ENCODE results near the gene MACROD2.

The MACROD2 gene

GRCh38 chr20:14064333-14064732 lies 69.0 kb downstream of the MACROD2 start:
- DNase-seq, result no peak

GRCh38 chr20:14064921-14065320 lies 69.6 kb downstream of the MACROD2 start:
- no peak for DNase-seq

DNA sequence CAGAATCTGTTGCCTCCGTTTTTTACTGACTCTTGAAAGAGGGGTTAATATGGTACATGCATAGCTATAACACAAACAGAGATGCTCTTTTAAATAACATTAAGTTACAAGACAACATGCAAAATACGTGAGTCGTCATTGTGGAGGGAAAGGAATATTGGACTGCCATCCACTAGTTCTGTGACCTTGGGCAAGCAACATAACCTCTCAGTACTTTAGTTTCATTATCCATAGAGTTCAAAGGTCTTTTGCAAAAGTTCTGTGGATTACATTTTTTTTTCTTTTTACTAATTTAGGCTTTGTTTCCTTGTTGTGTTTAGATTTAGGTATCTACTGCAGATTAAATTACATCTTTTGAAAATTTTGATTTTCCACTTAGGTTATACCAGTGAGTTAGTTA lies 70.5 kb downstream of the MACROD2 start:
- DNase-seq, result no peak

DNA sequence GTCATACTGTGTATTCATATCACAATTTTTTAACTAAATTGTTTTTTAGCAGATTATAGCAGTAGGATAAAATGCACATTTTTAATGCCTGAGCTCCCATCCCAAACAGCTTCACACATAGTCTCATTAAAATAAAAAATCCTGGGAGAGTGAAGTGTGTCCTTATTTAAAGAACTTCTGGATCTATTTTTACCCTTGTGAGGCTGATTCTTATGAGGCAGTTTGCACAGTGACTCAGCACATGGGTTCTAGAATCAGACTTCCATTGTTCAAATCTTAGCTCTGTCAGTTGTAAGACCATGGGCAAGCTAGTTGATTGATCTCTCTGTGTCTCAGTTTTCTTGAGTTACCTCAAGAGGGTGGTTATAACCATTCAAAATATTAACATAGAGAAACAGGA lies 72.3 kb downstream of the MACROD2 start:
- DNase-seq, result no peak

DNA sequence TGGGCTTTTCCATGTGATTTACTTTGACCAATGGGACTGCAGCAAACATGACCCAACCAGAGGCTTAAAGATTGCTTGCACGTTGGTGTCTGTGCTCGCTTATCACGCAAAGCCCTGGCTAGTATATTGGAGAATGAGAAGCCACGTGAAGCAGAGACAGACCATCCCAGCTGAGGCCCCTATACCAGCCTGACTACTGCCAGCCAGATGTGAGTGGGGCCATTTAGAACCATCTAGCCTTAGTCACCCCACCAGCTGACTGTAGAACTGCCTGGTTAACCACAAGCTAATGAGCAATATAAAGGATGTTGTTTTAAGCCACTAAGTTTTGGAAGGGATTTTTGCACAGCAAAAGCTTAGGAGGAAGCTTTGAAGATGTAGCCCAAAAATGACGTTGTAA lies 74.5 kb downstream of the MACROD2 start:
- no peak for DNase-seq

- DNase-seq, result no peak
These were observed 98.3 kb downstream of the MACROD2 start for GRCh38 chr20:14093652-14094051.

- DNase-seq, result no peak
These were observed 102.9 kb downstream of the MACROD2 start for GRCh38 chr20:14098261-14098660.

DNA sequence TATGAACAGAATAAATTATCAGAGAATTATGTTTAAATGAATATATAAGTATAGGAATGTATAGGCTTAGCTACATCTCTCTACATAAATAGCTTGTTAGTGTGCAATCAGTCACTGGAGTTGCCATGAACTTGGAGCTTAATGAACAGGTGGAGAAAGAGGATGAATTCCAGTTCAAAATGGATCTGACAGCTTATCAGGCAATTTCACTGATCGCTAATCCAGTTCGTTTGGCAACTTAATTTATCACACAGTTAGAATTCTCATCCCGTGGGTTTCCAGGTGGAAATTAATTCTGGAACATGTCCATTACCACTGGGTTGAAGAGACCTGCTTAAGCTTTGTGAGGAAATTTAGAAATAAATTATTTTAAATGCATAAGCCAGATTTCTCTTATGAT lies 118.1 kb downstream of the MACROD2 start:
- DNase-seq, result no peak

GRCh38 chr20:14114065-14114704 lies 118.9 kb downstream of the MACROD2 start:
- no peak for DNase-seq

DNA sequence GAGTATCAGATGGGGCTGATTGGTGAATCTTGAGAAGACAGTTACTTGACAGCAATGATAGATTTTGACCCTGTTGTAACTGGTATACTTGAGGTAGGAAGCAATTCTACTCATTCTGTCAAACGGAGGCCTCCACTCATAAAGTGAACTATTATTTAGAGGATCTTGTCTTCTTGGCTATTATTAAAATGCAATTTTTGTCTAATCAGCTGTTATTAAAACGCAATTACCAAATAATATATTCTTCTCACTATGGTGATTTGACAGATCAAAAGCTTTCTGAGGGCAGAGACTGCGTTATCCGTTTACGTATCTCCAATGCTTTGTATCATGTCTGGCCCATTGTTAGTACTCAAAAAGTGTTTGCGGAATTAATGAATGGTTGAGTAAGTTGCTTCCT lies 120.7 kb downstream of the MACROD2 start:
- DNase-seq, result no peak

DNA sequence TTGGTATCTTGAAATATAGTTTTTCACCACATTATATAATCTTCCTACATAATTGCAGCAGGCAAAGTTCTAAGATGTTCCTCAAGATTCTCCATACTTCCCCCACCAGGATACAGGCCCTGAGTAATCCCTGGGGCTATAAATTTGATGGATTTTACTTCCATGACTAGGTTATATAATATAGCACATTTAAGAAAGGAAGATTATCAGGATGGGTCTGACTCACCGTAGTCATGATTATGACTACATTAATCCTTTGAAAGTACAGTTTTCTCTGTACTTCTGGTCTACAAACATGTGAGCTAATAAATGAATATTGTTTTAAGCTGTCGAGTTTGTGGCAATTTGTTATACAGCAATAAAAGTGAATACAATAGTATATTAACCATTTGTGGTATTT lies 122.5 kb downstream of the MACROD2 start:
- no peak for DNase-seq

GRCh38 chr20:14126856-14127255 lies 131.5 kb downstream of the MACROD2 start:
- DNase-seq, result no peak

GRCh38 chr20:14127514-14128223 lies 132.4 kb downstream of the MACROD2 start:
- no peak for DNase-seq

DNA sequence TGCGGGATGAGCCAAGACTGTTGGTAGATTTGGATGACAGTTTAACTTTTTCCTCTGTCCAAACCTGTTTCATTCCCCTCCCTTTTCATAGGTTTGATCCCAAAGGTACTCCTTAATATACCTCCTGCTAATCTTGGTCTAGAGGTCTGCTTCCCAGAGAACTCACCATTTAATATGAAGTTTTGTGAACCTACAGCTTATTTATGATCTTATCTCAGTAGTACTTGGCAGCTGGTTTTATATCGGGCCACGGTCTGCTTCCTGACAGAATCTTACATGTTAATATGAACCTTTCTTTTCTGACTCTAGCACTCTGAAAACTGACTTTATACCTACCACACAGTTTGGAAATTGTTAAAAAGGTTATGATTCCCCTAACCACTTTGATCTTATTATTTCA lies 138.7 kb downstream of the MACROD2 start:
- DNase-seq, result no peak

DNA sequence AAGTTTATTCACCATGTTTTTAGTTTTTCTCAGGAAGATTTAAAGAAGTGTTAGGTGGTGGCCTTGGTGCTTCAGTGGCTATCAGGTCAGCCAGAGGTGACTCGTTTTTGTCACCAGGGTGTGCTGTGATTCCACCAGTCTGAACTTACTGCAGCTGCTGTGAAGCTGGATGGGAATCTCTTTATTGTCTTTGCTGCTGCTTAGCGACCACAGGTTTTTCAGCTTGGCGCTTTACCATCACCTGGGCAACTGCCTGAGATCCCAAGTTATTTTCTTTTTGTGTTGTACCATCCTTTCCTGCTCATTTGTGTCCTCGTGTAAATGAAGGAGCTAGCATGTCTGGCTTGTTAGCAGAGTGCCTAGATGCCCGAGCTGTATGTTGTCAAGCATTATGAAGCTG lies 146.9 kb downstream of the MACROD2 start:
- DNase-seq, result no peak

DNA sequence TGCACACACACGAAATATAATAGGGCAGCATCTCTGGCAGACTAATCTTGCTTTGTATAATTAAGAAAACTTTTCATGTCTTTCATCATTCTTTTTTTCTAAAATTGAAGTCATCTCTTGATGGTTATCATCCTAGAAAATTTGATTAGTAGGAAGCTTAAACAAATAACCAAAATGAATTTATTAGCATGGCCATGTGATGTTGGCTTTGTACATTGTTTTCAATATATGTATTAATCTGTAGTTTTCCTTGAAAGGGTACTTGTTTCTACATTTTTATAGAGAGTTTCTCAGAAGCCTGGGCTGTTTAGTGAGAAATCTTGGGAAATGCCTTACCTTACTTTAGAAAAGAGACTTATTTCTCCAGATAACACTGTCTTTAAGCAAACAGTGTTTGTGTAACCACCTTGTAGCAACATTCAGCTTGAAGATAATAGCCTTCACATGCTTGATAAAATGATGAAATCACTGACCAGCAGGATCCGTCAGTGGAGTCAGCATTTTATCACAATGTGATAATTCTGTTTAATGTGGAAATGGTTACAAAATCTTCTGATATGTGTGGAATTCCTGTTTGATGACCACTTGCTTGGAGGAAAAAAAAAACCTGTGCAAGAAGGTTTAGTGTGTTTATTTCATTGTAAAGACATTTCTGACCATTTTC lies 147.8 kb downstream of the MACROD2 start:
- DNase-seq, result no peak

DNA sequence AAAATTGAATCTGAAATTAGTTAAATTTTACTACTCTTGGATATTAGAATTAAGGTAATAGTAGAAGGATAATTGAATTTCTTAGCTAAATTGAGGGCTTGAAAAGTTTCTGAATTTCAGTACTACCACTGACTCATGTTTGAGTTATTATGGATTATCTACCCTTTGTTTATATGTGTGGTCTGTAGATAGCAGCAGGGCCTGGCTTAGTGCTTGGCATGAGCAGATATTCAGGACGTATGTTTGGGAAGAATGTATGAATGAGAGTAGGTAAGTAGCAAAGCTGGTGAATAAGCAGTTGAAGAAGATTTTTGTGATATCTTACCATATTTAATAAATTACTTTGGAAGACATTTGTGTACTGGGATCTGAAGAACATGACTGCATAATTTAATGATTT lies 152.7 kb downstream of the MACROD2 start:
- no peak for DNase-seq

GRCh38 chr20:14155361-14155760 lies 160.0 kb downstream of the MACROD2 start:
- no peak for DNase-seq

DNA sequence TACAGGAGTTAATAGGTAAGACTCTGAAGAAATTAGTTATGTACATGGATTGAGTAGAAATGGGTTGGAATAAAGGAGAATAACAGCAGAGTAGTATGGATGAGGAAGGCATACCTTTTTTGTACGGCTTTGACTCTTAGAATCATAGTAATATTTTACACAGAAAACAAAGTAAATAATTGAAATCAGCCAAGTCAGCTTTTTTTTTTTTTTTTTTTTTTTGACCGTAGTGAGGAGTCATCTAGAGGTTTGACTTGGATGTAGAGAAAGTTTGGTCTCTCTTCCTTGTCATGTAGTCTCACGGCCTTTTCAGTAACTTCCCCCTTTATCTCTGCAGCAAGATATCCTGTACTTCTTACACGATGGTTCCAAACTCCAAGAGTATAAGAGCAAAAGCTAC lies 183.2 kb downstream of the MACROD2 start:
- DNase-seq, result no peak

GRCh38 chr20:14178952-14179351 lies 183.6 kb downstream of the MACROD2 start:
- no peak for DNase-seq

- no peak for DNase-seq
These were observed 194.6 kb downstream of the MACROD2 start for GRCh38 chr20:14189794-14190402.

GRCh38 chr20:14191559-14191958 lies 196.2 kb downstream of the MACROD2 start:
- DNase-seq, result no peak

DNA sequence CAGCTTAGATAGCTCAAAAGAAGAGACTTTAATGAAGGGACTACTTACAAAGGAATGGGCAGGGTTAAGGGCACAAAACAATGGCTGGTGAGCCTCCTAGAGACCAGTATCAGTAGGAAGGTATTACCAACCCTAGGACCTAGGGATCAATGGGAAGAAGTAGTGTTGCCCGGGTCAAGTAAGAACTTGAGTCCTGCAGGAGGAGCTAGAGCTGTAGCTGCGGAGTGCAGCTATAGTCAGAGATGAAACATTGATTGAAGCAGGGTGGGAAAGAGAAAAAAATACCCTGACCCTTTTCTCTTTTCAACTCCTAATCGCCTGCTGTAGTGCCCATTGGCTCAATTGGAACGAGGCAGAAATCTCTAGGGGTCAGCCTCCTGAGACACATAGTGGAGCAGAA lies 198.1 kb downstream of the MACROD2 start:
- no peak for DNase-seq

- DNase-seq, result no peak
These were observed 198.6 kb downstream of the MACROD2 start for GRCh38 chr20:14193885-14194284.

All from activated naive CD4-positive, alpha-beta T cell (primary cell).